GDM1 (cell line): ENCODE measurements around the gene CCP110.
A peak's percentile ranks its signal among the peaks of the same experiment; 100 is the strongest.
"Not testable (repeated sequence)": the region's sequence is repeated elsewhere in the genome, so short reads cannot be mapped to it uniquely, and the experiment has no call there.

Experiments used
- DNase-seq: peaks from one replicate; lab custom pipeline; 2025; lab: John Stamatoyannopoulos, UW

Gene CCP110

GRCh38 chr16:19513377-19514053, 10.2 kb upstream of the CCP110 start:
- no peak for DNase-seq

- DNase-seq = no peak
Measured at GRCh38 chr16:19515757-19516156, 8.0 kb upstream of the CCP110 start.

GRCh38 chr16:19517424-19518089, 6.2 kb upstream of the CCP110 start:
- no peak for DNase-seq

DNA sequence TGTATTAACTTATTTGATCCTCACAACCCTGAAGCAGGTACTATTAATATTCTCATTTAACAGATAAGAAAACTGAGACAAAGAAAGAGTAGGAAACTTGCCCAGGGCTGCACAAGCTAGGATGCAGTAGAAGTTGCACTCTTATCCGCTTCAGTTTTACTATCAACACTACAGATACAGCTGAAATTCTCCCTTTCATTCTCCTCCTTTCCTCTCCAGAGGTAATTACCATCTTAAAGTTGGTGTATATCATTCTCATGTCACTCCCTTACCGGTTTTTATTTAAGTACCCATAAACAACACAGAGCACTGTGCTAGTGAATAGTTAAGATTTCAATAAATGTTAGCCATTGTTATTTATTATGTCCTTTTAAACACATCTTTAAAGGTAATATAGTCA, 5.4 kb upstream of the CCP110 start:
- no peak for DNase-seq

DNA sequence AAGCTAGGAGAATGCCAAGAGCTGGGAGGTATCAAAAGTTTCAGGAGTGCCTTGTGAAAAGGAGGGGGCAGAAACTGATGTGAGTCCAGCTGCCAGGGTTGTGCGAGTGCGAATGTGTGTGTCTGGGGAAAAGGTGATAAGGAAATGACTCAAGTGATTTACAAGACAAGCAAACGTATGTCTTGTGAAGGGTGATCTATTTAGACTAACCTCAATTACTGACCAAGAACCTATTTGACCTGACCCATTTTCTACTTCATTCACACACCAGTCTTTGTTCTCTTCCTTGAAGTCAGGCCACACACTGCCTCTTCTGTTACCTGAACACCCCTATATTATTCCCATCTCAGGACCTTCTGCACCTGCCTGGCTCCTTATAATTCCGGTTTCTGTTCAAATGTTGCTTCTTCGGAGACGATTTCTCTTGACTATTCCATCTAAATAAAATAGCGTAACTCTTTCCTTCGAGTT, 2.8 kb upstream of the CCP110 start:
- DNase-seq = peak; percentile 2

GRCh38 chr16:19521471-19522396, 2.0 kb upstream of the CCP110 start, which contains the start of gene GDE1:
Gene GDE1, minus strand, starts transcription at chr16:19522098. Its CDS starts 134 bp downstream, at chr16:19521964.
- peak; percentile 86 for DNase-seq

GRCh38 chr16:19522397-19522732, 1.4 kb upstream of the CCP110 start:
- DNase-seq = no peak

DNA sequence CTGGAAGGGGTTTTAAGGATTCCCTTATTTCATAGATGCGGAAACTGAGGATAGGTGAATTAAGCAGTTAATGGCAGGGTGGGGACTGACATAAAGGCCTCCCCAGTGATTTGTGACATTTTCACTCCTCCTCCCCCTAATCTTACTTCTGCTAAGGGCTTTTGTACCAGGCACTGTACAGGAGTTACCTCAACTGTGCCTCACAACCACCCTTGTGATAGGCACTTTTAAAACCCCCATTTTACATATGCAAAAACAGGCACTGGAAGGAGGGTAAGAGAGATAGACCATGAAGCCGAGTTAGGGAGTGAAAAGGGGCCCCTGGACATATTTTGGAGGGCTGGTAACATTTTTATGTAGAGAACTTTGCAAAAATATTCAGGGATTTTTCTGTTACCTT, 982 bp upstream of the CCP110 start:
- no peak for DNase-seq

DNA sequence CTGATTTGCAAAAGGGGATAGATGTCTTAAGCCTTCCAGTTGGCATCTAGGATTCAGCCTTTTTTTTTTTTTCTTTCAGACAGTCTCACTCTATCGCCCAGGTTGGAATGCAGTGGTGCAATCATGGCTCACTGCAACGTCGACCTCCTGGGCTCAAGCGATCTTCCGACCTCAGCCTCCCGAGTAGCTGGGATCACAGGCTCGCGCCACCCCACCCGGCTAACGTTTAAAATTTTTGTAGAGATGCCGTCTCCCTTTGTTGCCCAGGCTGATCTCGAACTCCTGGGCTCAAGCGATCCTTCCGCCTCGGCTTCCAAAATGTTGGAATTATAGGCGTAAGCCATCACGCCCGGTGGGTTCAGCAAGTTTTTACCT, 571 bp upstream of the CCP110 start:
- no peak for DNase-seq

DNA sequence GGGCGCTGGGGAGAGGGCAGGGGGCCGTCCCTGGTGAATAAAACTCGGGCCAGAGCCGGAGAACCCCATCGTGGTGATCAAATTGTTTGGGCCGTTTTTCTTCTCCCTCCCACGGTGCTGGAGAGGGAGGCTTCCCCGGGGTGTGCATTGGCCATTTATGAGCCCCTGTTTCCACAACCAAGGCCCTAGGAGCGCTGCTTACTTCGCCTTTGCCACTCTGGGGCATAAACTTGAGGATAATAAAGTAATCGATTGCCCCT, 544 bp downstream of the CCP110 start:
- no peak for DNase-seq

DNA sequence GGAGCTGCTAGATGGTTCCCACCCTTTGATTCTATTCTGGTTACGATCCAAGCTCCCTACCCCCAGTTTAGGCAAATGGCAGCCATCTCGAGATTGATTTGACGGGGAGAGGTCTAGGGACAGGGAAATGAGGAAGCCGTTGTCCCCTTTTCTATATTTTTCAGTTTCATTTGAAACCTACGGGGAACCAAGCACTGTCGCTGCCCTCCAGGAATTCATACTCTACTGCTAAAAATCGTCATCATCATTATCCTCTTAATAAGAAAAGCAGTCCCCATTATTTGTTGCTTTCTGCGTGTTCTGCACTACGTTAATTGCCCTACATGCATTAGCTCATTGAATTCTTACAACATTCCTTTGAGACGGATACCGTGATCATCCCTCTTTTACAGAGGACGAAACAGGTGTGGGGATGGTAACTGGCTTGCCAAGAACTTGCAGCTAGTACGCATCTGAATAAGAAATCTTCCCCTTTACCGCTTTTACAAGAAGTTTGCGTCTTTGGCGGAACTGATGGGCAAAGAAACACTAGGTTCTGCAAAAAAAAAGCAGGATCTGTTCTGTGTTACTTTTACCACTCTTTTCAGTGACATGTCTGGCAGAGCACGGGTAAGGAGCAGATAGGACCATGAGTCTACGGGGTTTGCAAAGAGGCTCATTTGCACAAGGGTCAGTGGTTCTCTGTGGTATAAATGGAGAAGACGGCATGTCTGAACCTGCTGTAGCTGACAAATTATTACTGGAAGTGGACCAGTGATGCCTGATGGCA, 1.1 kb downstream of the CCP110 start:
- DNase-seq = no peak

- DNase-seq = no peak
Measured at GRCh38 chr16:19525385-19525723, 1.6 kb downstream of the CCP110 start.

GRCh38 chr16:19527161-19527560, 3.4 kb downstream of the CCP110 start:
- no peak for DNase-seq

DNA sequence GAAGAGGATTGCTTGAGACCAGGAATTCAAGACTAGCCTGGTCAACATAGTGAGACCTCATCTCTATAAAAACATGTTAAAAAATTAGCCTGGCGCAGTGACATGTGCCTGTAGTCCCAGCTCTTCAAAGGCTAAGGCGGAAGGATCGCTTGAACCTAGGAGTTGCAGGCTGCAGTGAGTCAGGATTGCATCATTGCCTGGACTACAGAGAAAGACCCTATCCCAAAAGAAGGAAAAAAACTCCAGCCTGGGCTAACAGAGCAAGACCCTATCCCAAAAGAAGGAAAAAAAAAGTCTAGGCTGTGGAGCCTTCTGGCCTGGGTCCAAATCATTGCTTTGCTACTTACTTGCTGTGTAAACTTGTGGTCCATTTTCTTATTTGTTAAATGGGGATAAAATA, 4.9 kb downstream of the CCP110 start:
- DNase-seq = no peak

GRCh38 chr16:19532601-19533000, 8.9 kb downstream of the CCP110 start:
- DNase-seq = no peak

GRCh38 chr16:19540241-19540970, 16.7 kb downstream of the CCP110 start:
- no peak for DNase-seq

GRCh38 chr16:19542138-19542821, 18.5 kb downstream of the CCP110 start:
- DNase-seq = no peak

GRCh38 chr16:19543278-19543996, 19.7 kb downstream of the CCP110 start:
- not testable (repeated sequence) for DNase-seq

DNA sequence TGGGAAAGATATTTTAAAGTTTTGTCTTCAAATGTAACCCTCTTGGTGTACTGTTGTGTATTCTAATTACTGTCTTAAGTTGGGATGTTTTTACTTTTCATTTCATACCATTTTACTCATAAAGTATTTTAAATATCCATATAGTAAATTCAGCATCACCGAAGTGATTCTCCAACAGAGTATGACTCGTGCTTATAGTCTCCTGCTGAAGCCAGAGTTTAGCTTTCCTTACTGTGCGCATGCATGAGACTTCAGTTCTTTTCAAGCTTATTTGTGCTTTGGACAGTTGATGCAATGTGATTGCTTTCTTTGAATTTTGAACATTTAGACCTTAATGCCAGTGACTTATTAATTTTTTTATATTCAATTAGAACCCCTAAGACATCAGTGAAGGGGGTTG, 24.4 kb downstream of the CCP110 start:
- DNase-seq = no peak

DNA sequence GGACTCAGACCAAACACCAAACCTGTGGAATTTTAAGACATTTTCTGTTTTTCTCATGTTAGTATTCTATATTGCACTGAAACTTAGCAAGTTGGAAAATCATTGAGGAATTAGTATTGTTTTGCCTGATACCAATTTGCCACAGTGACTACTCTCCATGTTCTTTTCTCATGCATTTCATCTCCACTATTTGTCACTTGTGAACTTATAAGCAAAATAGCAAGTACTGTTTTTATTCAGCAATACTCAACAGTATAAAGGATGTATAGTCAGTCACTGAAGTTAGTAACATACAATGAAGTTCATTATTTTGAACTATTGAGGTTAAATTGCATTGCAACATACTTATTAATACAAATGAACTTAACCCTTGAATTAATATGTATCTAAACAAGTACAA, 25.9 kb downstream of the CCP110 start:
- no peak for DNase-seq
